ENCODE results near the gene PCBP3.
"Not testable (repeated sequence)": the region's sequence is repeated elsewhere in the genome, so short reads cannot be mapped to it uniquely, and the experiment has no call there.

Gene PCBP3

GRCh38 chr21:45883090-45883489 lies 239.6 kb downstream of the PCBP3 start:
- no peak for DNase-seq

- no peak for DNase-seq
Measured at GRCh38 chr21:45885597-45885929, 242.0 kb downstream of the PCBP3 start.

- not testable (repeated sequence) for DNase-seq
Measured at GRCh38 chr21:45885930-45886601, 242.5 kb downstream of the PCBP3 start.

- DNase-seq, result no peak
Measured at GRCh38 chr21:45886610-45887026, 243.1 kb downstream of the PCBP3 start.

- peak; percentile 7 to 39 for DNase-seq
Measured at GRCh38 chr21:45887120-45887611, 243.6 kb downstream of the PCBP3 start.

GRCh38 chr21:45887788-45888187 lies 244.3 kb downstream of the PCBP3 start:
- DNase-seq, result no peak

GRCh38 chr21:45888386-45889009 lies 245.0 kb downstream of the PCBP3 start:
- DNase-seq, result no peak

- DNase-seq, result no peak
Measured at GRCh38 chr21:45889256-45889655, 245.7 kb downstream of the PCBP3 start.

GRCh38 chr21:45889961-45890360 lies 246.4 kb downstream of the PCBP3 start:
- no peak for DNase-seq

GRCh38 chr21:45891388-45892155 lies 248.0 kb downstream of the PCBP3 start:
- no peak for DNase-seq

- DNase-seq, result no peak
Measured at GRCh38 chr21:45892156-45892915, 248.8 kb downstream of the PCBP3 start.

GRCh38 chr21:45892916-45893739 lies 249.6 kb downstream of the PCBP3 start:
- no peak for DNase-seq

- no peak for DNase-seq
Measured at GRCh38 chr21:45893740-45894449, 250.4 kb downstream of the PCBP3 start.

- DNase-seq, result no peak
Measured at GRCh38 chr21:45894450-45894825, 250.9 kb downstream of the PCBP3 start.

- no peak for DNase-seq
Measured at GRCh38 chr21:45894906-45895777, 251.6 kb downstream of the PCBP3 start.

GRCh38 chr21:45895778-45896370 lies 252.3 kb downstream of the PCBP3 start:
- no peak for DNase-seq

- DNase-seq, result not testable (repeated sequence)
Measured at GRCh38 chr21:45896431-45896830, 252.9 kb downstream of the PCBP3 start.

GRCh38 chr21:45897191-45898027 lies 253.9 kb downstream of the PCBP3 start:
- DNase-seq, result no peak

- no peak for DNase-seq
Measured at GRCh38 chr21:45898028-45898350, 254.5 kb downstream of the PCBP3 start.
